Activated effector memory CD4-positive, alpha-beta T cell treated with Interleukin-2 at 50 U/mL for 16 hours (primary cell): ENCODE data around the gene BRI3BP.
A peak's percentile ranks its signal among the peaks of the same experiment; 100 is the strongest.

Experiments
- DNase-seq: peaks from one replicate; pipeline ENCODE4 v3.0.0-alpha.2; 2020

The BRI3BP gene

DNA sequence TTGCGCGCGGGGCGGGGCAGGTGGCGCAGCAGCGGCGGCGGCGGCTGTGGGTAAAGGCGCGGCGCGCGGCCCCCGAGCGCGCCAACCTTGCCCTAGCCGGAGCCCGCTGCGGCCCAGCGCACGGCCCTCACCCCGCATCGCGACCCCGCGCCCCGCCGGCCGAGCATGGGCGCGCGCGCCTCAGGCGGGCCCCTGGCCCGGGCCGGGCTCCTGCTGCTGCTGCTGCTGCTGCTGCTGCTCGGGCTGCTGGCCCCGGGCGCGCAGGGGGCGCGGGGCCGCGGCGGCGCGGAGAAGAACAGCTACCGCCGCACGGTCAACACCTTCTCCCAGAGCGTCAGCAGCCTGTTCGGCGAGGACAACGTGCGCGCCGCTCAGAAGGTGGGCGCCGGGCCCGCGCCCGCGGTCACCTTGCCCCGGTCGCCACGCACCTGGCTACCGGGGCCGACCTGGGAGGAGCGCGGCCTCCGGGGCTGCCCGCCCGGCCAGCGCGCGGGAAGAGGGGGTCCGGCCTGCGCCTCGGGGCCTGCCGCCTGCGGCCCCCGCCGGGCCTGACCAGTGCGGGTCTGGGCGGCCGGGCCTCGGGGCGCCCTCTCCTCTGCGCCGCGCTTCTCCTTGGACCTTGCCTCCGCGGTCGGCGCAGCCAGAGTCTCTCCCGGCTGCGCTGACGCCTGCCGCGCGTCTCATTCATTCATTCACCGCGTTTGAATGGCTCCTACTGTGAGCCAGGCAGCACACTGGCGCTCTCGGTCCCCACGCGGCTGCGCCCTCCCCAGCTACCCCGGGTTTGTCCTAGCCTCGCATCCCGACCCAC lies at the start of gene BRI3BP:
TSS of gene BRI3BP (plus strand) at position 20 of the 811 bp plus-strand sequence. CDS start at position 166, 146 bp downstream.
- peak; percentile 9 for DNase-seq

DNA sequence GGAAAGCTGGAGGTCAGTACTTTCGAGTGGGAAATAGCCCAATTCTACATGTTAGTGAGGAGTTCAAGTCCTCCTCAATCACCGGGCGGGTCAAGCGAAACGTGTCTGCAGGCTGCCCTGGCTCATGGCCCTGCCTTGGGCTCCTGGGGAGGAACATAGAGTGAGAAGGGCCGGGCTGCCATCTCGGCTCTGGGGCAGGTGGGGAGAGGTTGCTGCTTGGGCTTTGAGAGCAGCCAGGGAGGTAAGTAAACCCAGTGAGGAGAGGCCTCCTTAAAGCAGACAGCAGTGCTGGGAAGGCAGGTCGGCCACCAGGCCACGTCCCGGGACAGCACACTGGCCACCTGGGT lies 47.0 kb upstream of the BRI3BP start:
- DNase-seq: no peak

- no peak for DNase-seq
Measured at GRCh38 chr12:124947013-124947412, 46.4 kb upstream of the BRI3BP start.

GRCh38 chr12:124947561-124948398 lies 45.7 kb upstream of the BRI3BP start:
- no peak for DNase-seq

GRCh38 chr12:124949066-124949465 lies 44.4 kb upstream of the BRI3BP start:
- no peak for DNase-seq

GRCh38 chr12:124949779-124950728 lies 43.4 kb upstream of the BRI3BP start:
- no peak for DNase-seq

DNA sequence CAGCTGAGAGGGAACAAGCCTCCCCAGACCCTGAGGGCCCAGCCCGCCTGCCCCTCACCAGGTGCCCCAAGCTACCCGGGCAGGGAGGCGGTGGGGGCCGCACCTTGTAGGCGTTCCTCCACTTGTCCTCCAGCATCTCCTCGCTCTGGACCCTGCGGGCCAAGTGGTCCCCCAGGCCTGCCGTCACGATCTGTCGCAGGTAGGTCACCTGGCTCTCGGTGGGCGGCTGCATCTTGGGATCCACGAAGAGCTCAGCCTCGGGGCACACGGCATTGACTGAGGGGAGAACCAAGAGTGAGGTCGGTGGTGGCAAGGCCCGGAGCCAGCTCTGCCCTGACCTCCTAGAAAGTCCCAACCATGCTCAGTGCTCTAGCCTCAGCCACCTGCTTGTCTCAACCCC lies 41.1 kb upstream of the BRI3BP start:
- DNase-seq: no peak

GRCh38 chr12:124952801-124953200 lies 40.6 kb upstream of the BRI3BP start:
- DNase-seq: no peak

- DNase-seq: no peak
Measured at GRCh38 chr12:124953689-124954405, 39.6 kb upstream of the BRI3BP start.

- DNase-seq: no peak
Measured at GRCh38 chr12:124954771-124955170, 38.7 kb upstream of the BRI3BP start.

- DNase-seq: no peak
Measured at GRCh38 chr12:124956571-124956970, 36.9 kb upstream of the BRI3BP start.

- no peak for DNase-seq
Measured at GRCh38 chr12:124961055-124961454, 32.4 kb upstream of the BRI3BP start.

DNA sequence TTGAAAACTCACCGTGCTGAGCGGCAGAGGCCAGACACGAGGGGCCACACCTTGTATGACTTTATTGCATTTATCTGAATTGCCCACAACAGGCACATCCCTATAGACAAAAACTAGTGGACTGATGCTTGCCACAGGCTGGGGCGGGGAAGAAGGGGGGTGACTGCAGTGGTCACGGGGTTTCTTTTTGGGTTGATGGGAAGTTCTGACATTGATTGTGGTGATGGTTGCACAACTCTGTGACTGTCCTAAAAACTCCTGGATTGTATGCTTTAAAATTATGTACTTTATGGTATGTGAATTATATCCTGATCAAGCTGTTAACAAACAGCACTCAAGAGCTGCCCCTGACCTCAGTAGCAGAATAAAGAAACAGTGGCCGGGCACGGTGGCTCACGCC lies 30.2 kb upstream of the BRI3BP start:
- no peak for DNase-seq

- no peak for DNase-seq
Measured at GRCh38 chr12:124964251-124964650, 29.2 kb upstream of the BRI3BP start.

- no peak for DNase-seq
Measured at GRCh38 chr12:124964836-124965462, 28.5 kb upstream of the BRI3BP start.

GRCh38 chr12:124967016-124967739 lies 26.3 kb upstream of the BRI3BP start:
- DNase-seq: no peak

DNA sequence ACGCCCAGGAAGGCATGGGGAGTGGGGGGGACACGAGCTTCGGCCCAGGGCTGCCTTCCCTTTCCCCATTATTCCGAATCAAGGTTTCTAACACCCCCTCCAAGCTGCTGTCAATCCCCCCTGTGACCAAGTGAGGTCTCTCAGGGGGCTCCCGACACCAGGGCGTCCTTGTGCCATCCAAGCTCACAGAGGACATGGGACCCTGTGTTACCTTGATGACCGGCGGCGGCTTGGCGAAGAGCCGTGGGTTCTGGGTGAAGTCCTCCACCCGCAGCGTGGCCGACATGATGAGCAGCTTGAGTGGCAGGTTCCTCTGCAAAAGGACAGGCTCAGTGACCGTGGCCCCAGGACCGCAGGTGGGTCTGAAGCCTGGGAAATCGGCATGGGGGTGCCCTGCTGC lies 24.8 kb upstream of the BRI3BP start:
- DNase-seq: no peak

GRCh38 chr12:124970647-124971402 lies 22.6 kb upstream of the BRI3BP start:
- DNase-seq: no peak

DNA sequence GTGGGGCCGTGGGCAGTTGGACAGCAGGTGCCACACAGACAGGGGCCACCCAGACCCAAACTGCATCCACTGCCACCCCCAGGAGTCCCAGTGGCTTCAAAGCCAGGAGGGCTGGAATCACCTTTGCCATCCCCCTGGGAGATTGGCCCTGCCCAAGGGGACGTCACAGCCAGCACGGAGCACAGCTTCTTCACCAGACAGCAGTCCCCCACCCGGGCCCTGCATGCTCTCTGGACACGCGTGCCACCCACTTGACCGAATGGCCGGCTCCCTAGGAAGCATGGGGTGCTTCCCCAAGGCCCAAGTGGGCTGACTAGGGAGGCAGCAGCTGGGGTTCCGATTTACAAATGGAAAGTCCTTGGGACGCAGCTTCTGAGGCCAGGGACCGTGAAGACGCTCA lies 21.8 kb upstream of the BRI3BP start:
- no peak for DNase-seq

GRCh38 chr12:124972211-124972610 lies 21.2 kb upstream of the BRI3BP start:
- no peak for DNase-seq
